ENCODE data around the gene RNF126.
"Not testable (repeated sequence)": the region's sequence is repeated elsewhere in the genome, so short reads cannot be mapped to it uniquely, and the experiment has no call there.

RNF126 gene

GRCh38 chr19:624433-625109 lies 38.4 kb downstream of the RNF126 start:
- no peak for DNase-seq

GRCh38 chr19:623974-624373 lies 39.0 kb downstream of the RNF126 start:
- DNase-seq = no peak

GRCh38 chr19:623175-623916 lies 39.7 kb downstream of the RNF126 start:
- no peak for DNase-seq

- no peak for DNase-seq
Observed at GRCh38 chr19:622666-623065, 40.3 kb downstream of the RNF126 start.

GRCh38 chr19:621819-622218 lies 41.2 kb downstream of the RNF126 start:
- no peak for DNase-seq

- DNase-seq = not testable (repeated sequence)
Observed at GRCh38 chr19:621191-621590, 41.8 kb downstream of the RNF126 start.

GRCh38 chr19:620166-620862 lies 42.7 kb downstream of the RNF126 start:
- DNase-seq = no peak

GRCh38 chr19:619286-620002 lies 43.6 kb downstream of the RNF126 start:
- no peak for DNase-seq

GRCh38 chr19:618674-619285 lies 44.2 kb downstream of the RNF126 start:
- DNase-seq = no peak

GRCh38 chr19:618247-618619 lies 44.8 kb downstream of the RNF126 start:
- DNase-seq = no peak

- no peak for DNase-seq
Observed at GRCh38 chr19:617551-618246, 45.3 kb downstream of the RNF126 start.

- DNase-seq = no peak
Observed at GRCh38 chr19:616747-617526, 46.1 kb downstream of the RNF126 start.

GRCh38 chr19:616062-616700 lies 46.8 kb downstream of the RNF126 start:
- DNase-seq = no peak

GRCh38 chr19:615619-616018 lies 47.4 kb downstream of the RNF126 start:
- DNase-seq = peak; percentile 51

- no peak for DNase-seq
Observed at GRCh38 chr19:613732-614567, 49.1 kb downstream of the RNF126 start.

GRCh38 chr19:612941-613340 lies 50.1 kb downstream of the RNF126 start:
- DNase-seq = no peak

GRCh38 chr19:611481-611868 lies 51.5 kb downstream of the RNF126 start:
- no peak for DNase-seq

- peak; percentile 76 for DNase-seq
Observed at GRCh38 chr19:610801-611480, 52.1 kb downstream of the RNF126 start.

GRCh38 chr19:610071-610800 lies 52.8 kb downstream of the RNF126 start:
- peak; percentile 25 for DNase-seq

Measured in hematopoietic multipotent progenitor cell treated with erythropoietin and hydrocortisone succinate and interleukin-3 and kit ligand, for 6 days (in vitro differentiated cells).